ELR (cell line): ENCODE measurements around the gene FMNL2.
A peak's percentile ranks its signal among the peaks of the same experiment; 100 is the strongest.

Experiments
- DNase-seq: peaks from one replicate; pipeline ENCODE4 v3.0.0-alpha.2; 2015; ENCODE audit warnings: low read depth

The FMNL2 gene

DNA sequence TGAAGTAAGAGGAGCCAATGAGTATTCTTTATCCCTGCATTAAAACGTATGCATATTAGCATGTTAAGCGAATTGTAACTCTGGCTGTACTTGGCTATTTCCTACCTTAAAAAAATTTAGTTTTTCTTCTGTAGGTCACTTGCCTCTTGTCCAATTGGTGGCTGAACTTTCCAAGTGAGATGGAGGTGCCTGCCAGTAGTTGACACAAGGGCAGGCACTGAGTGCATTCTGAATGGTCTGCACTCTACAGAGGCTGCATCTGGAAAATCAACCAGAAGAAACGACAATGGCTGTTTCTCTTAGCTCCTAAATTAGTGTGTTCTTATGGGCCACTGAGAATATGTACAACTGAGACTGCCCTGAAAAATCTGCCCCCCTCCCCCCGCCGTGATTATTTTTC is 221.5 kb downstream of the FMNL2 start:
- DNase-seq, result no peak

DNA sequence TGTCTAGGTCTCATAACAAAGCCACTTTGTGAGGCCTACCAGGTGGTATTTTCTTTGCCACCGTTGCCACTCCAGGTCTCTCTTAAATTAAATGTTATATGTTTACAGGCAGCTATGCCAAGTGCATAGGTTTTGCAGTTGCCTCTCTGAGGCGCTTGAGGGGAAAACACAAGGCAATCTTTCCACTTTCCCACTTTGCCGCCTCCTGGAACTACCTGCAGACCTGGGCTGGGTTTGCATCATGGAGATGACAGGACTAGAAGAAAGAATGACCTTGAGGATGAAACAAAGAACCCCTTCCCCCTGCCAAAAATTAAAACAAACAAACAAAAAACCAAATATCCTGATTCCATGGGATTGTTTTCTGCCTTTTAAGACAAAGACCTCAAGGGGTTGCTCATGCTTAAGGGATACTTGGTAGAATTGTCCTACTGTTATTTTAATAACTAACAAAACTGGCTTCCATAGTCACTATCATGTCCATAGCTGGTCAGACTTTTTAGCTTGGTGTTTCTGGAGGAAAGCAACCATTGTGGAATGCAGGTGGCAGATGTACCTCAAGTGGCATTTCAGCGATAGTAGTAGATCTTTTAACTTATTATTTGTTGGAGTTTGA is 222.4 kb downstream of the FMNL2 start:
- no peak for DNase-seq

- DNase-seq, result peak; percentile 90
These were observed 223.4 kb downstream of the FMNL2 start for GRCh38 chr2:152558158-152558984.

DNA sequence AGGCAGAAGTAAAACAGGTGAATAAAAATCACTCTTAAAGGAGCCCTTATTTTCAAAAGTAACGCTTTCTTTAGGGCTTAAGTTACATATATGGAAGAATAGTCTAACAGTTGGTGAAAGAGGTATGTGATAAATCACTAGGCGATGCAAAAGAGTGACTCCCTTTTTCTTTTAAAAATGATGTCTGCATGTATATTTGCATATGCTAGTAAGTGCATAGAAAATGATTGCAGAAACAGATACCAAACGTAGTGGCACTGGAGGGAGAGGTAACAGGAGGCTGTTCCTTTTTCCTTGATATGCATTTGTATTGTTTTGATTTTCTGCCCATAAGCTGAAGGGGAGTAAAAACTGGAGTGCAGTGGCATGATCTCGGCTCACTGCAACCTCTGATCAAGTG is 224.0 kb downstream of the FMNL2 start:
- no peak for DNase-seq

GRCh38 chr2:152560166-152560565 is 225.2 kb downstream of the FMNL2 start:
- peak; percentile 85 for DNase-seq

- DNase-seq, result no peak
These were observed 226.1 kb downstream of the FMNL2 start for GRCh38 chr2:152560873-152561595.

DNA sequence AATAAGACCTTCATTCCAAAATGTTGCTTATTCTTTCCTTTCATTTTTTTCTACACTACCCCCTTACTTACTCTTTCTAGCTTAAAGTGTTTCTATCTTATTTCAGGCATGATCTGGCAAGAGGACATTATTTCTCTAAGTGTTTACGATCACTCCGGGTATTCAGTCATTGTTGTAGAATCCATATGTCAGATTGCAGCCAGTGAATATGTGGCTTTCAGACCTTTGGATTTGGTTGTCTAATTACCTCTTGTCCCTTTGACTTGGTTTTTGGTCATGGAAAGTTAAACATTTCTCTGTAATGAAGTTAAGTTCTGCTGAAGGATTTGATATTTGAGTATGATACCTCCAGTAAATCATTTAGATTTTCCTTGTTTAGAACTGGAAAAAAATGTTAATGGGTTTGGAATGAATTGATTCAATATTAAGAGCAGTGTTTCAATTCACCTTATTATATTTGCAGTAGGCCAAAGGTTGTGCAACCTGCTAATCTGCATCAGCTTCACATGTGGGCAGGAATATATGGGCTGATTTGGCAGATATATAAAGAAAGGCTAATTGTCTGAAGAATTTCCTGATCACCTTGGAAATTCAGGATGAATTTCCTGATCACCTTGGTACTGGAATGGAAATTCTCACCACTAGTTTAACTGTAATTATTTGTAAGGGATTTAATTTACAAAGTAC is 227.4 kb downstream of the FMNL2 start:
- DNase-seq, result no peak

DNA sequence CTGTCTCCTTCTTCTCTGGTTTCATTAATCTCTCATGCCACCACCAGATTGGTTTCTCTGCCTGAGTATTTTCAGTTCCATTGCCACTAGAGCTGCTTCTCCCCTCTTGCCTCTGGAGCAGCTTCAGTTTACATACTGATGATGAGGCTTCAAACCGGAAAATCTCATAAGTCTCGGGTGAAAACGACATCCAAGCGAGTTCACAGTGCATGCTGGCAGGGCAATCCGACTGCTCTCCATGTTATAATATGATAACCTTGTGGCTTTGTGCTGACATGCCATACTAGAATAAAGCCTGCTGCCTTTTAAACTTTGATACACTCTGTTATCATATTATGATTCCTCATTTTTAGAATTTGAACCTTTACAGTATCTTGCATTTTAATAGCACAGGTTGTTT is 228.8 kb downstream of the FMNL2 start:
- DNase-seq, result no peak

DNA sequence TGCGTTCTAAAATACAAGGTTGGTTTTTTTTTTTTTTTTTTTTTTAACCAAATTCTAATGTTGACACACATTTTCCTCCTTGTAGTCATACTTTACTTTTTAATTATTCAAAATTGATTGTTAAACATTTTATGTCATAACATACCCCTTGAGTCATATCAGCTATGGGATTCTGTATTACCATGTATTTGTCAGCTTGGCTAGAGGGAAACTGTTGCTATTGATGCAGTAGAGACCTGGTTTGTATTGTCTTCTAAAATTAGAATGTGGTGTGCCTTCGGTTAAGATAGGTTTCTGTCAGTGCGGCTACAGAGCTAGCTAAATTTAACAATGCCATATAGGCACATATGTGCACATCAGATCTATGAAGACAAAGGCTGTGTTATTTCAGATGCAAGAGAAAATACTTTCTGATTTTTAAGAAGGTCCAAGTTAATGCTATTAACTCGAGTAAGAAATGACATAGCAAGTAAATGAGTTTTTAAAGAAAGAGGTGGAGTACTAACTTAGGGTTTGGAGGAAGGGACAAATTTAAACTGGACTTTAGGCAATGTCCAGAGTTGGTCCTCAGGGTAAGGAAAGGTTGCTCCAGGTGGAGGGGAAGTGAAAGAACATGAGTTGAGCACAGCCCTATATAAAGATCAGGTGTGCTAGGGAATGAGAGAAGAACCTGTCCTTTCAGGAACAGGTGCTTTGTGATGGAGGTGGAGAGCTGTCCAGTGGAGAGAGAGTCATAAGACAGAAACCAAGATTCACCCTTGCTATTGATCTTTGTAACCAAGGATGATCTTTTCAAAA is 230.0 kb downstream of the FMNL2 start:
- no peak for DNase-seq

GRCh38 chr2:152565884-152566727 is 231.1 kb downstream of the FMNL2 start:
- DNase-seq, result no peak

- DNase-seq, result peak; percentile 73
These were observed 231.7 kb downstream of the FMNL2 start for GRCh38 chr2:152566728-152567069.

DNA sequence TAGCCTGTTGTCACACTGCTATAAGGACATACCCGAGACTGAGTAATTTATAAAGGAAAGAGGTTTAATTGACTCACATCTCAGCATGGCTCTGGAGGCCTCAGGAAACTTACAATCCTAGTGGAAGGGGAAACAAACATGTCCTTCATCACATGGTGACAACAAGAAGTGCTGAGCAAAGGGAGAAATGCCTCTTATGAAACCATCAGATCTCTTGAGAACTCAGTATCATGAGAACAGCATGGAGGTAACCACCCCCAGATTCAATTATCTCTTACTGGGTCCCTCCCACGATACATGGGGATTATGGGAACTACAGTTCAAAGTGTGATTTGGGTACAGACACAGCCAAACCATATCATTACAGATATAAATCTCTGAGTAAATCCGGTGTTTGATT is 233.6 kb downstream of the FMNL2 start:
- no peak for DNase-seq

- DNase-seq, result no peak
These were observed 234.2 kb downstream of the FMNL2 start for GRCh38 chr2:152569186-152569585.

DNA sequence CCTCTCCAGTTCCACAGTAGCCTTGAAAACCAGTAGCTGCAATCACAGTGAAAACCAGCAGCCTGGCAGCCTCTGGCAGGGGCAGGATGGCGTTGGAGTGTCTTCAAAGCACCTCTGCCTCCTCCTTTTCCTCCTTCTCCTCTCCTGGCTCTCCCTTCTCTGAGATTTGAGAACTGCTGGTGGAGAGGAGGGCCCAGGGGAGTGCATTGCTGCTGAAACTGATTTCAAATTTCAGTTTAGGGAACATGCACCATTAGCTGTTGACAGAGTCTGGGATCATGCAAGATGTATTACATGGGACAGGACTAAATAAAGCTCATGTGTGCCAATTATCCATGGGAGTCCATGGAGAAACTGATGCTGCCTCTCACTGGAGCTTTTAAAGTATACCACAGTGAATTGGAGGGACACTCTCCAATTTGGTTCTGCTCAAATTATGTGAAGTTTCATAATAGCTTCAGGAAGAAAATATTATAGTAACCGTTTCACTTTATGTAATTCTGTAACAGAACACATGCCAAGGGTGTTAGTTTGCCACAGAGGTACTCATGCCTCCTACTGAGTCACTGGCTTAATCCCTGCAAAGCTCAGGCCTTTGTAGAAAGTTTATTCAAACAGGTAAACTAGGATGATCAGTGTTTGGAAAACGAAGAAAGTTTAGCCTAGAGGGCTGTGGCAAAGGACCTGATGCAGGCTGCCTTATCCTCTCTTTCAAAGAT is 236.2 kb downstream of the FMNL2 start:
- peak; percentile 78 for DNase-seq

DNA sequence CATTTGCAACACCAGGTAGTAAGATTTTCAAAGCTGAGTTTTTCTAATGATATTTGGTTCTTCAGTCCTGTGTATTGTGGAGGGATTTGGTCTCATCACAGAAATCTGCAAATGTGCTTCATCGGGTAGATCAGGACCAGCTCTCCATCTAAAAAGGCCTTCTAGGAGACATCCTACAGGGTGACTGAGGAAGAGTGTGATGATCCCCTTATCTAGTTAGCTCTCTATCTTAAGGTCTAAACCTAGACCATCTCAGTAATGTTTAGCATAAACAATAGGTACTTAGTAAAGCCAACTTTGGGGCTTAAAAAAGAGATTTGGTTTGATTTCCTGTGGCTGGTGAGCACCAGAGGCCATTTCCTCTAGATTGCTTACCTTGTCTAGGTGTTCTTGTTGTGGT is 237.1 kb downstream of the FMNL2 start:
- DNase-seq, result no peak

DNA sequence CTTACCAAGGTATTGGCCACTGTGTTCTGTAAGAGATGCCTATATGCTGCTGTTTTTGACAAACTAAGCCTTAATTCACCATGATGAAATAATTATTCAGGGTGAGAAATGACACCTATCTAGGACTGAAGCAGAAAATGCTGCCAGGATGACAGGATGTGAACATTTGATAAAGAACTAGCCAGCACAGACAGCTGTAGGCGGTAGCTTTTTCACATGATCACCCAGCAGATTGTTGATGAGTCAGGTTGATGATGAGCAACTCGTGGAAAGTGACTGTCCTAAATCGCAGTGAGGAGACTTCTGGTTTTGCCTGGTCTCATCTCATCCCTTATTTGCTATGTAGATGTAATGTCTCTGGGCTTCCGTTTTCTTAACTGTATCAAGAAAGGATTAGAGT is 238.2 kb downstream of the FMNL2 start:
- DNase-seq, result peak; percentile 96

- no peak for DNase-seq
These were observed 242.6 kb downstream of the FMNL2 start for GRCh38 chr2:152577579-152577978.

- DNase-seq, result no peak
These were observed 243.6 kb downstream of the FMNL2 start for GRCh38 chr2:152578573-152578972.

DNA sequence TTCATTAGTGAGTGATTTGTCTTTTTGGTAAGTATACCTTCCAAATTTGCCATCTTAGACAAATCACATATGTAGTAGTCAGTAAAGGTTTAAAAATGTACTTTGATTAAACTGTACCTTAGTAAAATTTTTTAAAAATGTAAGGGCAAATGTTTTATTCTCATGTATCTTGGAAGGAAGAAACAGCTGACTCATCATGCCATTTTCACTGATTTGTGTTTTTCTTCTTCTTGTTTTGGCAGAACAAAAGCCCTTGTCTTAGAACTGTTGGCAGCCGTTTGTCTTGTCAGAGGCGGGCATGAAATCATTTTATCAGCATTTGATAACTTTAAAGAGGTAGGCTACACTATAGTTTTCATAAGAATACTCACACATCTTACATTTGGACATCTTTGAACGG is 245.7 kb downstream of the FMNL2 start:
- no peak for DNase-seq

GRCh38 chr2:152581360-152581759 is 246.4 kb downstream of the FMNL2 start:
- no peak for DNase-seq
